CD1c-positive myeloid dendritic cell (primary cell): ENCODE results near the gene RHBDF1.

Experiments used
- DNase-seq: peaks from one replicate; pipeline ENCODE4 v3.0.0-alpha.2; 2016; ENCODE audit errors: extremely low spot score

RHBDF1 gene

DNA sequence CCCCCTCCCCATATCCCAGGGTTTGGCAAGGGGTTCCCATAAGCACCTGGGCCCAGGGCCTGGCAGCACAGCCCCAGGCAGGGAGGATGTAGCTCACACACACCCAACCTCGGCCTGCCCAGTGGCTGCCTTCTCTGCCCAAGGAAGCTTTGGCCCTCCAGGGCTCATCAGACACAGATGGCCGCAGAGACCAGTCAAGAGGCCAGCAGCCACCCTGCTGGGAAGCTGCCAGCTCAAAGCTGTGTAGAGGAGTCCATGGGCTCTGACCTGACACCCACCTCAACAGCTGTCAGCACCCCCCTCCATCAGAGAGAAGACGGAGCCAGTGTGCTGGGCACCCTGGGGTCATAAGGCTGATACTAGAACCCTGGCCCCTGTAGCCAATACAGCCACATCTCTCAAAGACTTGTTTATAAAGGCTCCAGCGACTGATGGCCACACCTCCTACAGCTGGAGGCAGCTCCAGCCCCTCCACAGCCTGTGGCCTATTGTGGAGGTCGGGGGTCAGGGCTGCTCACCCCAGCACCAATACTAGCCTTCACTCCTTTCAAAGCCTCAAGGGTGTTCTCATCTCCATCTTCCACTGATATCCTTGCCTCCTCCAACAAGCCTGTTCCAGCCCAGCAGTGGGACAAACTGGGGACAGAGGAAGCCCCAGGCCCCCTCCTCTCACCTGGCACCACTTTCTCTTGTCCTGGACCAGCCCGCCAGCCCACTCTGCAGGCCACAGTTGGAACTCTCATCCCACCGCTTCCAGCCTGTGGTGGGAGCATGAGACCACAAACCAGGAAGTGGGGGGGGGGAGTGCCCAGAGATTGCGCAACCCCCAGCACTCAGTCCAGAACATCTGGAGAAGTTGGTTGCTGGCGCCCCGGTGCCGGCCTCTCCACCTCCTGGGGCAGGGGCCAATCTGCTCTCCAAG, 3.4 kb upstream of the RHBDF1 start:
- peak; percentile 76 for DNase-seq

DNA sequence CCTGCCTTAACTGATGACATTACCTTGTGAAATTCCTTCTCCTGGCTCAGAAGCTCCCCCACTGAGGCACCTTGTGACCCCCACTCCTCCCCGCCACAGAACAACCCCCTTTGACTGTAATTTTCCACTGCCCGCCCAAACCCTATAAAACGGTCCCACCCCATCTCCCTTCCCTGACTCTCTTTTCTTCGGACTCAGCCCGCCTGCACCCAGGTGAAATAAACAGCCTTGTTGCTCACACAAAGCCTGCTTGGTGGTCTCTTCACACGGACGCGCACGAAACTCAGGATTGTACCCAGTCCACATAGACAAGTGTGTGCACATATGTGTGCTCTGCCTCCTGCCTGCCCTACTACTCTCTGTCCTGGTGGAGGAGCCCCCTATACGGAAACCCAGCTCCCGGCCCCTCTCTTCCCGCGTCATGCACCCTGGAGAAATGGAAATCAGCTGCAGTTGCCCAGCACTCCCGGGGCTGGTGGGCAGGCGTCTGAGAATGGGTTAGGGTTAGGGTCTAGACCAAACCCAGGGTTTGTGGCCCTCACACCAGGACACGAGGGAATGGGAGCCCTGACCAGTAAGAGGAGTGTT, 2.4 kb upstream of the RHBDF1 start:
- DNase-seq: no peak

DNA sequence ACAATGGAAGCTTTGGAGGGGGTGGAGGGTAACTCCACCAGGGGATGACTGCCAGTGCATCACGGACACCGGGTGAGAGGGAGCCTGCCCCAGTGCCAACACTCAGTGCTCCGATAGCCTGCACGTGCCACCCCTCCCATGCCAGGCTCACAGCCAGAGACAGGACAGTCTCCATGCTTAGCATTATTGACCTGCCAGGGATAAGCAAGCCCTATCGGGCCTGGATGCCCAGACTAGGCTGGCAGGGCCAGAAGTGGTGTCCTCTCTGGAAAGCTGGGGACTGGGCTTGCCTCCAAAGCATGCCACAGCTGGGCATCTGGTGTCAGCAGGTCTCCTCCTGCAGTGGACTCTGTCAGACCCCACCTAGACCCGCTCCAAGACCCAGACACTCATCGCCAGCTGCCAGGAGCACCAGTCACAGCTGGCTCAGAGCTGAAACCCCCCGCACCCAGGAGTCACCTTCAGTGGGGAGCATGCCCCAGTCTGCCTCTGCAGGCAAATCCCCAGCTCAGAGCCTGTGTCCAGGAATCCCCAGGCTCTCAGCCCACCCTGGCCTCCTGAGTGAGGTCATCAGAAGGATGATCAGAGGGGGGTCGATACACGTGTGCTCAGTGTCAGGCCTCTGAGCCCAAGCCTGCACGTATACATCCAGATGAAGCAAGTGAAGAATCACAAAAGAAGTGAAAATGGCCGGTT, 1.8 kb upstream of the RHBDF1 start:
- DNase-seq: no peak

DNA sequence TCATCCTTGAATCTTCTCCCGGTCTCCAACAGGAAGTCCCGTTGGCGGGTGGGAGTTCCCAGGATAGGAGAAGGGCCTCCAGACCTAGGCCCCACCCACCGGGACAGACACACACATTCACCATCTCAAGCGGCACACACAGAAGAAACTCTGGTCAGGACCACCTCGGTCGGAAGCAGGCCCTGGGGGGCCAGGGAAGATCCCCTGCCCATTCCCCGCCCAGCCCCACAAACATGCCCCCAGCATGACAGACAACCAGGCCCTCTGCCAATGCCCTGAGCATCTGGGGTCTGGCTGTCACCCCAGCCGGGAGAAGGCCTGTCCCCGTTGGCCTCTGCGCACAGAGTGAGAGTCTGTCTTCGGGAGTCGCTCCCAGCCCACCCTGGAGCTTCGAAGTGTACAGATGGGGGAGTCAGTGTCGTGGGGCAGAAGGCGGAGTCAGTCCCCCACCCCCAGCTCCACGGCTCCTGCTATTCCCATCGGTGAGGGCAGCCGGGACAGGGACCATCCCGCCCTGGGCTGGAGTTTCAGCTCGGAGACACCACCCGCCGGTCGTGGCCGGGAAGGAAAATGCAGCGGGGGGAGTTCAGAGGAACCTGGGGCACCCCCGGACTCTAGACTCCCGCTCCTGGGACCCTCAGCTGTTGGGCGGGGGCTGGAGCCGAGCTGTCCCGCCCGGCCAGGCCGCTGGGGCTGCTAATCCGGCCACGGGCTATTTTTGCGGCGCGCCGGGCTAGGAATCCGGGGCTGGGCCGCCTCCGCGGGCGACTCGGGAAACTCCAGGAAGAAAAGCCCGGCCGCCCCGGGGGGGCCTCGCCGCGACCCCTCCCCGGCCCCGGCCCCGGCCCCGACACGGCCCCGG, 660 bp downstream of the RHBDF1 start:
- no peak for DNase-seq

DNA sequence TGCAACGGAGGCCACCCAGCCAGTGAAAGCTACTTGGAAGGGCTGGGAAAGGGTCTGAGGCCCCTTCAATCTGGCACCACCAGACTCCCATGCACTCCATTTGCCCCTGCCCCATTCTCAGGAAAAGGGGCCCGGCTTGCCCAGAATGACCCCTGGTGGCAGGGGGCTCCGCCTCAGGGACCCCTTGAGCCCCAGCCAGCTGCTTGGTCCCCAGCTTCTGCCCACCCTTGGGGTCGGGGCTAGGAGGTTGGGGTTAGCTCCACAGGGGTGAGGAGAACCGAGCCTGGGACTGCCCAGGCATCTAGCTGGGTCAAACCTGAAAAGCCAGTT, 1.3 kb downstream of the RHBDF1 start:
- no peak for DNase-seq

DNA sequence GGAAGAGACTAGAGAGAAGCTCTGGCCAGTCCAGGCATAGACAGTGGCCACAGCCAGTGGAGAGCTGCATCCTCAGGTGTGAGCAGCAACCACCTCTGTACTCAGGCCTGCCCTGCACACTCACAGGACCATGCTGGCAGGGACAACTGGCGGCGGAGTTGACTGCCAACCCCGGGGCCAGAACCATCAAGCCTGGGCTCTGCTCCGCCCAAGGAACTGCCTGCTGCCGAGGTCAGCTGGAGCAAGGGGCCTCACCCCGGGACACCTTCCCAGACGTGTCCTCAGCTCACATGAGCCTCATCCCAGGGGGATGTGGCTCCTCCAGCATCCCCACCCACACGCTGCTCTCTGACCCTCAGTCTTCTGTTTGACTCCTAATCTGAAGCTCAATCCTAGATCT, 3.2 kb downstream of the RHBDF1 start:
- DNase-seq: no peak

DNA sequence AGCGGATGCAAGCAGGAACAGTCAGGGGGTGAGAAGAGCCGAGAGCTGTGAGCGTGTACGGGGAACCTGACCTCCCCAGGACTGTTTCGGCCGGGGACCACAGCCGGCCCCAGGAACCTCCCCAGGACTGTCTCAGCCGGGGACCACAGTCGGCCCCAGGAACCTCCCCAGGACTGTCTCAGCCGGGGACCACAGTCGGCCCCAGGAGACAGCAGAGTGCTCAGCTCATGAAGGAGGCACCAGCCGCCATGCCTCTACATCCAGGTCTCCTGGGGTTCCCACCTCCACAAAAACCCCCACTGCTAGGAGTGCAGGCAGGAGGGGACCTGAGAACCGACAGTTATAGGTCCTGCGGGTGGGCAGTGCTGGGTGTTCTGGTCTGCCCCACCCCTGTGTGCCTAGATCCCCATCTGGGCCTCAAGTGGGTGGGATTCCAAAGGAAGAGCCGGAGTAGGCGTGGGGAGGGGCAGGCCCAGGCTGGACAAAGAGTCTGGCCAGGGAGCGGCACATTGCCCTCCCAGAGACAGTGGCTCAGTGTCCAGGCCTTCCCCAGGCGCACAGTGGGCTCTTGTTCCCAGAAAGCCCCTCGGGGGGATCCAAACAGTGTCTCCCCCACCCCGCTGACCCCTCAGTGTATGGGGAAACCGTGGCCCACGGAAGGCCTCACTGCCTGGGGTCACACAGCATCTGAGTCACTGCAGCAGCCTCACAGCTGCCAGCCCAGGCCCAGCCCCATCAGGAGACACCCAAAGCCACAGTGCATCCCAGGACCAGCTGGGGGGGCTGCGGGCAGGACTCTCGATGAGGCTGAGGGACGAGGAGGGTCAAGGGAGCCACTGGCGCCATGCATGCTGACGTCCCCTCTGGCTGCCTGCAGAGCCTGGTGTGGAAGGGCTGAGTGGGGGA, 4.3 kb downstream of the RHBDF1 start:
- DNase-seq: no peak

DNA sequence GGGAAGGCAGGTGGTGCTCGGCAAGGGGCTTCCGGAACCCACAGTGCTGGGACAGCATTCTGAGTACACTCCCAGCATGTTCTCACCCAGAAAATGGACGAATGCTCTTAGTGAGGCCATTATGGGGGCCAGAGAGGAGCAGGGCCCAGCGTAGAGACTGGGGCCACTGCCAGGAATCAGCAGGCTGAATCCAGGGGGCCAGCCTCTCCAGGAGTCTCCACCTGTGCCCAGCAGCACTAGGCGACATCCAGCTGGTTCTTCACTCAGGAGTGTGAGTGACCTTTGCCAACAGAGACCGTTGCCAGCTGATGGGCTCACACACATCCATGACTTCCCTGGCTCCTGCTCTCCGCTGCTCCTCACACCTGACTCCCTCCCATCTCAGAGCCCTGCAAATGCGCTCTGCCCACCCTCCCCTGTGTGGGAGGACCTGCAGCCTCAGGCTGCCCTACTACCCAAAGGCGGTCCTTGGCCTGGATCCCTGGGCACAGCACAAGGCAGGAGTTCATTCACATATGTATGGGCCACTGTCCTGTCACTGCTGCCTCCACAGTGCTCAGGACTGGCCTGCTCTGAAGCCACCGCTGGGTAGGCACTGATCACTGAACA, 5.1 kb downstream of the RHBDF1 start:
- no peak for DNase-seq

DNA sequence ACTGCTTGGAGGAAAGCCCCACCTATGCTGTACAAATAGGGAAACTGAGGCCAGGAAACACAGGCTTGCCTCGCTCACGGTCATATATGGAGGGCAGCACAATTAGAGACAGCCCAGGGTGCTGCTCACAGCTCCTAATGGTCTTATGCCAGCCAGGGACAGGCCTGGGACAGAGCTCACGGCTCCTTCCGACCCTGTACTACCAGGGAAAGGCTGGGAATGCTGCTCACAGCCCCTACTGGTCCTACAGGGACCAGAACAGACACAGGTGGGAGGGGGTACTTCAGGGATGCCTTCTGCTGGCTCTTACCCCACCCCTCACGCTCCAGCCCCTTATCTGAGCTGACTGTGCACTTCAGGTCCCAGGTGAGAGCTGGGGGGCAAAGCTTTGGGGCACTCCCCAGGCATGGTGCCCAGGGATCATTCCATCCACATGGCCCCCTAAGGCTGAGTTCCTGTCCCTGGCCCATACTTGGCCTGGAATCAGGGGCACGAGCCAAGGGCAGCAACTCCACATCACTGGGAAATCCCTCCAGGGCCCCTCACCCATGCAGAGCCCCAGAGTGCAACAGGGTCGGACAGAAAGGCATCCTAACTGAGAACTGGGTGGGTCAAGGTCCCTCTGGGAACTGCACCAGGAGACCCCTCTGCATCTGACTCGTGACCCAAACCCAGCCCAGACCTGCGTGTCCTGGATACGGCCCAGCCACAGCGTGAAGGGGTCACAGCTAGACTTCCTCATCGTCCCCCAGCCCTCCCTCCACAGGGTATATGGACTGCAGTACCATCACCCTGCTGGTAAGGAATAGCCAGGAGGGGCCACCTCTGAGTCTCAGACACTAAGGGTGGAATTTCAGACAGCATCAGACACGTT, 5.9 kb downstream of the RHBDF1 start:
- DNase-seq: no peak

DNA sequence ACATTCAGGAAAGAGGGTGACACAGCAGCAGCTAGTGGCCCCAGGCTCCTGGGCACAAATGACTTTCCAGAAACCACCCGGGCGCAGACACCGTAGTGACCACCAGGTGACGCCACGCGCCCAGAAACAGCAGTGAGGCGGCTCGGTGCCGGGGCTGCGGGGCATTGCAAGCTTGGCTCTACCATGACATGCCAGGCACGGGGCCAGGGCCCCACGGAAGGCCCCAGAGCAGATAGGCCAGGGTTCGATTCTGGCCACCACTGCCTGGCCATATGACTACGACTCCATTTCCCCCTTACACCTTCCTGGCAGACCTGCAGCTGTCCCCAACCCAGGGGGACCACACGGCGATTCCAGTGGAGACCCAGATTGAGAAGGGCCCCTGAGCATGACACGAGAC, 6.7 kb downstream of the RHBDF1 start:
- peak; percentile 89 for DNase-seq

DNA sequence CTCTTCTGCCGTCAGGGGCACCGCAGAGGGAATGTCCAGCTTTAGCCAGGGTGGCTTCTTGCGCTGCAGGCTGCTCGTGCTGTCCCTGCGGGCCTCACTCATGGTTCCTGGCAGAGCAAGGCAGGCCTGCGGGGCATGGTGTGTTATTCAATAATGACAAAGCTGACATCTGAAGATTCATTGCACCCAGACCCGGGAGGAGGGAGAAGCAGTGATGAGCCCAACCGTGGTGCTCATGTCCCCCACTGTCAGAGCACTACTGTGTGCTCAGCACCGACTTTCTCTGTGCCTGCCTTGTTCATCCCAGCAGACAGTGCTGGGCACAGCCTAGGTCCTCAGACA, 7.5 kb downstream of the RHBDF1 start:
- no peak for DNase-seq

DNA sequence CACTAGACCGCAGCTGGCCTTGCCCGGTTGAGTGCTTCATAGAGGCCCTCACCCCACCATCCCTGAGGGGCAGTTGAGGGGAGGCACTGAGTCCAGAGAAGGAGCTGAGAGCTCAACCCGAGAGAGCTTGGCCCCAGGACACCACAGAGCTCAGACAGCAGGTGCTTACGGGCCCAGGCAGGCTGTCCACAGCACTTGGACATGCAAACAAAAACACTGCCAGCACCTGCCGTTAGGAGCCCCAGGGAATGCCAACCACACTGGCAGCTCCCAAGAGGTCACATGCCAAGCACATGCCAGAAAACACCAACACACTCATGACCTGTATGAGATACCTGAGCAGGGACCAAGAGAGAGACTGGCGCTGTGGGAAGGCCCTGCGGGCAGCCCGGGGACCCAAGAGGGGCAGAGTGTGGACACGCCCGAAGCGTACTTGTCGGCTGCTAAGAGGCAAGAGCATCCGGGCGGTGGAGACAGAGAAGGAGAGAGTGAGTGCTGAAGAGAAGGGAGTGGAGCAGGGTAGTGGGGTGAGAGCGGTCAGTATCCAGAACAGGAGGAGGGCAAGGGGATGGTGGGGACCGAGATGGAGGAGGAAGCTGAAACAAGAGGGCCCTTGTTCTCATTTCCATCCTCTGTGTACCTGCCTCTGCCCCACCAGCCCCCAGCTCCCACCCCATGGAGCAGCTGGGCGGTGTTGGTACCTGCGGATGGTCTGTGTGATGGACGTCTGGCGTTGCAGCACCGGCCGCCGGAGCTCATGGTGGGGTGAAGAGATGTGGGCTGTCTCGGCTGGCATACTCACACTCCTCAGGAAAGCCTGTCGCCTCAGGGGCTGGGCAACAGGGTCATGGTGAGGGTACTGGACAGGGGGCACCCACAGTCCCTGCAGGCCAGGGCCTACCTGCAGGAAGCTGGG, 8.2 kb downstream of the RHBDF1 start:
- no peak for DNase-seq

DNA sequence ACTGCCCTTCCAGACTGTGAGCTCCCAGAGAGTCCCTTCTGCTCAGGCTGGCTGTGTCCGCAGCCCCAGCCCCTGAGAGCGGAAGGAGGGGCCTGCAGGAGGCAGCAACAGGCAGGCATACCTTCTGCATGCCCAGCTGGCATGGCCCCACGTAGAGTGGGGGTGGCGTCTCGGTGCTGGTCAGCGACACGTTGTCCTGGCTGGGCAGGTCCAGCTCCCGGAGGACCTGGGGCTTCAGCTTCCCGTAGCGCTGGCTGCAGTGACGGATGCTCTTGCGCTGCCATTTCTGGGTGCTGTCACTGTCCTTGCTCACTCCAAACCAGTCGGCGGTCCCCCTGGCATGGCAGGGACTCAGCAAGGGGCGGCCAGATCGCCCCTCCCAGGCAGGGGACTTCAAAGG, 9.0 kb downstream of the RHBDF1 start:
- no peak for DNase-seq

DNA sequence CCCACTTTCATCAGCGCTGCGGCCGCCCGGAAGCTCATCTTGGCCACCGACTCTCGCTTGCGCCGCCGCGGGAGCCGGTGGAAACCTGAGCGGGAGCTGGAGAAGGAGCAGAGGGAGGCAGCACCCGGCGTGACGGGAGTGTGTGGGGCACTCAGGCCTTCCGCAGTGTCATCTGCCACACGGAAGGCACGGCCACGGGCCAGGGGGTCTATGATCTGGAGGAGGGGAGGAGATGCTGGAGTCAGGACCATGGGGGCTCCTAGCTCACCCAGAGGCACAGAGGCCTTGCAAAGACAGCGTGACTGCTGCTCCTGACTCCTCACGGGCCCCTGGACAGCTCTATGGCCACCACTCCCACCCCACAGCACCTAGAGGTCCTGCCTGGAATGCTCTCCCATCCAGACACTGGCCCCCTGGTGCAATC, 9.5 kb downstream of the RHBDF1 start:
- DNase-seq: no peak

DNA sequence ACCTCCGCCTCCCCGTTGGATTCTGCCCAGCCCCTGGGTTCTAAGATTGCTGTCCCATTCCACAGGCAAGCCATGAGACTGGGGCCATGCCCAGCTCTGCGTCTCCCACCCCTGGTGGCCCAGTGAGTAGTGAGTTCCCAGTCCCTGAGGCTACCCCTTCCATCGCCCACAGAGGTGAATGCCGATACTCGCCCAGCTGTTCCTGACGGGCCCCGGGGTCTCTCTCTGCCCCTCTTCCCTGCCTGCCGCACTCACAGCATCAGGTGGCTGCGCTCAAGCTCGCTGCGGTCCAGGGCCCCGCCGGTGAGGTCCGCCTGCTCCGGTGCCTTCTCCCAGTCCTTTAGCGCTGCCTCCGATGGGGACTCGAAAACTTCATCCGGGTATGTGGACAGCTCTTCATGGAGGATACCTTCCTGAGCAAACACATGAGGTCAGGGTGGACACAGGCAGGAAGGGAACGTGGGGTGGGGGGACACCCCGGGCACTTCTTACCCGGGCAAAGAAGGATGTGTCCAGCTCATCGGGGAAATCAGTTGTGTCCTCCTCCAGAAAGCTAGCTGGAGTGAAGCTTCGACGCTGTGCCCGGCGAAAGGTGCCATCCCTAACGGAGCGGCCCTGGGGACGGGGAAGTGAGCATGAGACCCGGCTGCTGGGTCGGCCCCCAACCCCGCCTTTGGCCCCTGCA, 10.0 kb downstream of the RHBDF1 start:
- no peak for DNase-seq

DNA sequence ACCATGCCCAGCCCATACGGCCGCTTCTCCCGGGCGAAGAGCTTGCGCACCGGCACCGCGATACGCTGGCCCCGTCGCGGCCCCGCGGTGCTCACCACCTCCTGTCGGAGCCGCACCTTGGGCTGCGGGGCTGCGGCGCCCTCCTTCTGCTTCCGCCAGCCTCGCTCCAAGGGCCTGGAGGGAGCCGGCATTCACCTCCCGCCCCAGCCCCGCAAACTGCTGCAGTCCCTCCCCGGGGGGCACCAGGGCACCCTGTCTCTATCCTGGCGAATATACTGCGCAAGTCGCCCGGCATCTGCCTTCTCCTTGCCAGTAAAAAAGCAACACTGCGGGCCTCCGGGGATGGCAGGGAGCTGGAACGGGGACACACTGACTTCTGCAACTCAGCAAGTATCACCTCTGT, 10.6 kb downstream of the RHBDF1 start:
- no peak for DNase-seq

DNA sequence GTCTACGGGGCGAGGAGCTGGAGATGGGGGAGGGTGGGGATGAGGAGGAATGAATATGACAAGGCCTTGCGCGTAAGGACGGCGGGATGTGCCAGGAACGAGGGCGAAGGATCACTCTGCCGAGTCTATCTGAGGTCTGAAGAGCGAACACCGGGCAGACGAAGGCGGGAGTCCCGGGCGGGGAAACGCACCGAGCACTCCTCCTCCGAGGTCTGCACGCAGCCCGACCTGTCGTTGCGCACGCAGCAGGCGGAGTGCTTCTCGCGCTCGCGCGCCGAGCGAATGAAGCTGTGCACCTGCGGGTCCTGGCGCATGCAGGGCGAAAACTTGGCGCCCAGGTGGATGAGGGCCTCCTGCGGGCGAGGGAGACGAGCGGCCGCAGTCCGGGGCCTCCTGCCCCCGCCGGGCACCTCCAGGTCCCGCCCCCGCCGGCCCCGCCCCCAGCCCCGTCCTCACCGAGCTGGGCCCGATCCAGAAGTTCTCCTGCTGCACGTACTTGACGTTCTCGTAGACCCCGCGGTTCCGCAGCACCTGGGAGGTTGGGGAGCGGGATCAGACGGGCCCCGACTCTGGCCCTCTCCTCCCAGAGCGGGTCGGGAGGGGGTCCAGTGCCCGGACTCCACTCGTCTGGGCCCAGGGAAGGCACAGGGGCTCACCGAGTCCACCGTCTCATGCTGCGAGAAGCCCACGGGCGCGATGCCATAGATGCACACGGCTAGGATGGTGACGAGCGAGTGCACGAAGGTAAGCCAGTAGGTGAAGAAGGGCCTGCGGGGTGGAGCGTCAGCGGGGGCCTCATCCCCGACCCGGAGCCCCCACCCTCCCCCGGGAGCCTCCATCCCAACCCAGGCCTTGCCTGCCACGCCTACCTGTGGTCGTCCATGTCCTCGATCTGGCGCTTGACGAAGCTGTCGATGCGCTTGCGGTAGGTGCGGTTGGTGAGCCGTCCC, 11.2 kb downstream of the RHBDF1 start:
- no peak for DNase-seq
